Prostate gland (tissue), 2 donors: ENCODE results near the gene PDP2. TPM values are rescaled to one million over a fixed set of nuclear protein-coding genes. Genes with fewer than 3 reads are reported as not detected.

ENCODE experiments used
- DNase-seq: peaks from one replicate; pipeline ENCODE4 v3.0.0-alpha.2; 2019; ENCODE audit warnings: low spot score
- H3K27ac ChIP-seq, 2 donors: fragments of 200-600 bp; sonication (generic); 2 replicates each; pipeline ENCODE4 v1.5.1; 2017 to 2019
- H3K27me3 ChIP-seq: fragments of 200-600 bp; sonication (generic); replicated peaks from 2 replicates; pipeline ENCODE4 v1.5.1; 2019; ENCODE audit not compliant: insufficient read depth
- H3K36me3 ChIP-seq, 2 donors: fragments of 200-600 bp; sonication (generic); 1 replicate in 1 of 2; 2 replicates in 1 of 2; pipeline versions ENCODE4 v1.5.1 to v1.8.1; 2017 to 2019
- H3K4me1 ChIP-seq: fragments of 200-600 bp; sonication (generic); replicated peaks from 2 replicates; pipeline ENCODE4 v1.5.1; 2019
- H3K4me3 ChIP-seq, 2 donors: fragments of 200-600 bp; sonication (generic); 2 replicates each; pipeline ENCODE4 v1.5.1; 2017 to 2019
- H3K9me3 ChIP-seq: fragments of 200-600 bp; sonication (generic); 2 replicates; pipeline ENCODE4 v1.5.1; 2017
- CTCF ChIP-seq, 4 experiments: fragments of 200-600 bp in 2 of 4; fragments of 450-650 bp in 2 of 4; sonication (generic) in 2 of 4; IDR thresholded peaks; 1 replicate in 3 of 4; 2 replicates in 1 of 4; pipeline ENCODE4 v1.5.1; 2016 to 2019; ENCODE audit warnings: antibody characterized with exemption in 4 of 4, mild to moderate bottlenecking in 2 of 4, moderate library complexity in 2 of 4
- POLR2A ChIP-seq: fragments of 450-650 bp; IDR thresholded peaks from one replicate; pipeline ENCODE4 v1.6.1; 2016; ENCODE audit warnings: antibody characterized with exemption, mild to moderate bottlenecking
- POLR2AphosphoS5 ChIP-seq: sonication (generic); formaldehyde crosslinking; IDR thresholded peaks from one replicate; pipeline ENCODE4 v1.6.1; 2017; ENCODE audit warnings: antibody characterized with exemption
- WGBS: methylation state at CpG from one replicate; pipeline ENCODE4 v1.1.5; 2018; 5-methylcytosine and 5-hydroxymethylcytosine counted together
- intact Hi-C: fragments of 100-400 bp; cut with DNase I; formaldehyde crosslinking; loops from one replicate; pipeline ENCODE4 v1.14.2; 2022
- total RNA-seq, 2 donors: library from RNA; depleted of rRNA; stranded (reverse); fragments of >200 nt; gene quantifications; one replicate each; pipeline ENCODE4 v1.1.0, GENCODE V29; 2016

The PDP2 gene
- total RNA-seq, 2 donors from 2014 or later: 9.2 to 21.9 TPM

GRCh38 chr16:66847533-66848067 is 32.7 kb upstream of the PDP2 start:
- Histone ChIP-seq H3K27ac (no peak overlapping the region), H3K4me1 (peaks cover 3% of the 10 kb centered on the region), H3K36me3 (no peaks in the 10 kb centered on the region), H3K27me3 (peaks cover 5% of the 10 kb centered on the region), H3K9me3 (no peaks in the 10 kb centered on the region), H3K4me3 (no peak overlapping the region)
- intact Hi-C loops: no loop called here
- no peak for DNase-seq
- 90% methylated on average over 6 of the region's 6 CpGs for WGBS
- TF ChIP-seq POLR2A (no peak), POLR2AphosphoS5 (no peak)

- Histone ChIP-seq H3K36me3 (no peaks in the 10 kb centered on the region), H3K4me3 (no peak overlapping the region), H3K27me3 (peaks cover 5% of the 10 kb centered on the region), H3K9me3 (no peaks in the 10 kb centered on the region), H3K27ac (no peak overlapping the region), H3K4me1 (peaks cover 3% of the 10 kb centered on the region)
- 86% methylated on average over 2 of the region's 2 CpGs for WGBS
- intact Hi-C loops: no loop called here
- DNase-seq: no peak
- no peak for TF ChIP-seq POLR2A
- TF ChIP-seq CTCF (IDR thresholded peaks at IDR 0.05): no peak
- no peak for TF ChIP-seq POLR2AphosphoS5
These were observed 32.1 kb upstream of the PDP2 start for GRCh38 chr16:66848172-66848571.

GRCh38 chr16:66849021-66849420 is 31.3 kb upstream of the PDP2 start:
- H3K4me1 ChIP-seq: peaks cover 3% of the 10 kb centered on the region
- TF ChIP-seq POLR2AphosphoS5 (no peak), POLR2A (no peak), CTCF (IDR thresholded peaks at IDR 0.05) (no peak)
- no peaks in the 10 kb centered on the region for H3K9me3 ChIP-seq
- intact Hi-C loops: no loop called here
- H3K27me3 ChIP-seq: peaks cover 5% of the 10 kb centered on the region
- no peak overlapping the region for H3K4me3 ChIP-seq
- no peaks in the 10 kb centered on the region for H3K36me3 ChIP-seq
- no peak overlapping the region for H3K27ac ChIP-seq
- no peak for DNase-seq
- 89% methylated on average over 2 of the region's 2 CpGs for WGBS

GRCh38 chr16:66849549-66849948 is 30.8 kb upstream of the PDP2 start:
- H3K4me3 ChIP-seq: no peak overlapping the region
- TF ChIP-seq POLR2AphosphoS5: no peak
- no peak for TF ChIP-seq CTCF (IDR thresholded peaks at IDR 0.05)
- WGBS: 84% methylated on average over 4 of the region's 4 CpGs
- H3K4me1 ChIP-seq: no peaks in the 10 kb centered on the region
- peaks cover 1% of the 10 kb centered on the region for H3K27me3 ChIP-seq
- no peaks in the 10 kb centered on the region for H3K9me3 ChIP-seq
- no peaks in the 10 kb centered on the region for H3K36me3 ChIP-seq
- H3K27ac ChIP-seq: no peak overlapping the region
- intact Hi-C loops: no loop called here
- DNase-seq: no peak

- H3K4me1 ChIP-seq: no peaks in the 10 kb centered on the region
- DNase-seq: no peak
These were observed 30.1 kb upstream of the PDP2 start for GRCh38 chr16:66850115-66850815.

More at GRCh38 chr16:66850115-66850815, 30.1 kb upstream of the PDP2 start:
- TF ChIP-seq POLR2AphosphoS5 (no peak), CTCF (IDR thresholded peaks at IDR 0.05) (no peak), POLR2A (no peak)
- 86% methylated on average over 14 of the region's 14 CpGs for WGBS
- Histone ChIP-seq H3K27ac (no peak overlapping the region), H3K36me3 (no peaks in the 10 kb centered on the region), H3K27me3 (no peaks in the 10 kb centered on the region), H3K4me3 (no peak overlapping the region), H3K9me3 (no peaks in the 10 kb centered on the region)
- intact Hi-C loops: no loop called here
